IMR-90 (cell line): Measurements from ENCODE around the gene GSN. TPM values are rescaled to one million over a fixed set of nuclear protein-coding genes. Genes with fewer than 3 reads are reported as not detected.

Experiments
- ATAC-seq: fragments of 200-7000 bp; cut with Tn5 transposase; 2 replicates; pipeline ENCODE4 v1.9.1; 2020; ENCODE audit warnings: low read depth, mild to moderate bottlenecking, moderate library complexity
- BruUV-seq: library from RNA; stranded (reverse); fragments of 400-500 nt; replicated peaks from 2 replicates; lab custom pipeline; 2021; lab: Mats Ljungman, UMichigan
- CTCF ChIA-PET: fragments of 300-600 bp; formaldehyde crosslinking; extraction: SDS; loops from one replicate; lab custom pipeline; 2021; ENCODE audit warnings: antibody characterized with exemption; lab: Yijun Ruan, JAX
- POLR2A ChIA-PET: fragments of 300-600 bp; sonication (Branson Sonifier 250); formaldehyde crosslinking; loops from one replicate; lab custom pipeline; 2022; ENCODE audit warnings: antibody characterized with exemption; ENCODE audit not compliant: unreplicated experiment; lab: Charles Lee
- DNase-seq: peaks from one replicate; pipeline ENCODE4 v3.0.0; 2013
- H2AFZ ChIP-seq: replicated peaks from 2 replicates; pipeline ENCODE3; 2013; ENCODE audit warnings: low read length, mild to moderate bottlenecking; ENCODE audit not compliant: poor library complexity
- H2AK5ac ChIP-seq: 2 replicates; pipeline ENCODE4 v1.6.1; 2013; ENCODE audit warnings: low read depth, low read length, inconsistent platforms
- H2AK9ac ChIP-seq: replicated peaks from 2 replicates; pipeline ENCODE3; 2013; ENCODE audit warnings: mild to moderate bottlenecking, low read depth, low read length, moderate library complexity; ENCODE audit not compliant: poor library complexity
- H2BK120ac ChIP-seq: 2 replicates; pipeline ENCODE4 v1.6.1; 2013; ENCODE audit warnings: low read depth, low read length, inconsistent platforms
- H2BK15ac ChIP-seq: 3 replicates; pipeline ENCODE4 v1.6.1; 2013; ENCODE audit warnings: low read depth, low read length, inconsistent platforms
- H2BK20ac ChIP-seq: 2 replicates; pipeline ENCODE4 v1.6.1; 2013; ENCODE audit warnings: low read depth, mild to moderate bottlenecking, inconsistent platforms, low read length, moderate library complexity
- H2BK5ac ChIP-seq: 2 replicates; pipeline ENCODE4 v1.6.1; 2013; ENCODE audit warnings: mild to moderate bottlenecking, low read depth, low read length, inconsistent platforms; ENCODE audit not compliant: poor library complexity, severe bottlenecking
- H3K14ac ChIP-seq: replicated peaks from 2 replicates; pipeline ENCODE4 v1.6.1; 2013; ENCODE audit warnings: low read depth, low read length, inconsistent platforms
- H3K18ac ChIP-seq: 2 replicates; pipeline ENCODE4 v1.6.1; 2013; ENCODE audit warnings: low read depth, low read length, control low read depth
- H3K23ac ChIP-seq: 2 replicates; pipeline ENCODE4 v1.6.1; 2013; ENCODE audit warnings: low read depth, low read length, inconsistent platforms
- H3K27ac ChIP-seq: 2 replicates; pipeline ENCODE4 v1.5.1; 2013; ENCODE audit warnings: mild to moderate bottlenecking, control low read depth, low read length; ENCODE audit not compliant: insufficient read depth
- H3K27me3 ChIP-seq: 2 replicates; pipeline ENCODE4 v1.6.1; 2013; ENCODE audit warnings: low read length; ENCODE audit not compliant: control insufficient read depth, insufficient read depth
- H3K36me3 ChIP-seq: 2 replicates; pipeline ENCODE4 v1.6.1; 2013; ENCODE audit warnings: low read length, mixed read lengths; ENCODE audit not compliant: control insufficient read depth, insufficient read depth
- H3K4ac ChIP-seq: 2 replicates; pipeline ENCODE4 v1.6.1; 2013; ENCODE audit warnings: low read depth, low read length, inconsistent platforms
- H3K4me1 ChIP-seq: 2 replicates; pipeline ENCODE4 v1.6.1; 2013; ENCODE audit warnings: low read length, mixed read lengths; ENCODE audit not compliant: control insufficient read depth, insufficient read depth
- H3K4me2 ChIP-seq: 2 replicates; pipeline ENCODE4 v1.6.1; 2013; ENCODE audit warnings: low read depth, mild to moderate bottlenecking, control low read depth, low read length, moderate library complexity
- H3K4me3 ChIP-seq: 2 replicates; pipeline ENCODE4 v1.5.1; 2013; ENCODE audit warnings: low read depth, mild to moderate bottlenecking, control low read depth, low read length, moderate library complexity; ENCODE audit not compliant: insufficient read depth
- H3K56ac ChIP-seq: 2 replicates; pipeline ENCODE4 v1.6.1; 2013; ENCODE audit warnings: low read length, inconsistent platforms; ENCODE audit not compliant: insufficient read depth; ENCODE audit errors: extremely low read depth
- H3K79me1 ChIP-seq, 2 experiments: 2 replicates each; pipeline ENCODE4 v1.6.1; 2013; ENCODE audit warnings: low read length in 2 of 2, inconsistent platforms in 1 of 2, low read depth in 1 of 2
- H3K9ac ChIP-seq: 2 replicates; pipeline ENCODE4 v1.6.1; 2013; ENCODE audit warnings: low read depth, low read length, control low read depth
- H3K9me1 ChIP-seq: 2 replicates; pipeline ENCODE4 v1.6.1; 2013; ENCODE audit warnings: low read length, inconsistent platforms; ENCODE audit not compliant: insufficient read depth
- H3K9me3 ChIP-seq: 2 replicates; pipeline ENCODE4 v1.6.1; 2013; ENCODE audit warnings: low read length; ENCODE audit not compliant: control insufficient read depth, insufficient read depth
- H4K20me1 ChIP-seq: 2 replicates; pipeline ENCODE4 v1.6.1; 2013; ENCODE audit warnings: low read length, inconsistent platforms; ENCODE audit not compliant: insufficient read depth
- H4K5ac ChIP-seq: 2 replicates; pipeline ENCODE4 v1.6.1; 2013; ENCODE audit warnings: mild to moderate bottlenecking, low read depth, low read length, control low read depth
- H4K8ac ChIP-seq, 2 experiments: 2 replicates each; pipeline ENCODE4 v1.6.1; 2013; ENCODE audit warnings: low read depth in 2 of 2, low read length in 2 of 2, control low read depth in 1 of 2, inconsistent platforms in 1 of 2
- H4K91ac ChIP-seq: 2 replicates; pipeline ENCODE4 v1.6.1; 2013; ENCODE audit warnings: low read depth, low read length, inconsistent platforms; ENCODE audit not compliant: insufficient read depth
- CHD1 ChIP-seq: IDR thresholded peaks from 2 replicates; pipeline ENCODE4 v1.6.1; 2012; ENCODE audit warnings: low read depth, low read length, improper control_type of control experiment
- NFE2L2 ChIP-seq: fragments of 150-350 bp; IDR thresholded peaks from 2 replicates; pipeline ENCODE4 v1.6.1; 2016; ENCODE audit warnings: low read depth, mild to moderate bottlenecking, low read length
- RAD21 ChIP-seq: IDR thresholded peaks from 2 replicates; pipeline ENCODE4 v1.6.1; 2012; ENCODE audit warnings: low read length, improper control_type of control experiment
- RFX5 ChIP-seq: IDR thresholded peaks from 2 replicates; pipeline ENCODE4 v1.8.0; 2012; ENCODE audit warnings: low read depth, mild to moderate bottlenecking, low read length, moderate library complexity
- SMC3 ChIP-seq: fragments of 150-350 bp; IDR thresholded peaks from 2 replicates; pipeline ENCODE4 v1.6.1; 2016; ENCODE audit warnings: low read depth, mild to moderate bottlenecking, antibody characterized with exemption, low read length, moderate library complexity
- WGBS, 2 experiments: methylation state at CpG; one replicate each; pipeline versions ENCODE4 v1.1.5 to v1.1.7; 2013; ENCODE audit warnings: missing lambda C conversion rate in 2 of 2; ENCODE audit not compliant: insufficient read length in 1 of 2; ENCODE audit errors: extremely low coverage in 2 of 2; 5-methylcytosine and 5-hydroxymethylcytosine counted together
- dilution Hi-C: fragments of 300-500 bp; cut with HindIII; formaldehyde crosslinking; loops from one replicate; pipeline ENCODE4 v1.14.3; 2018; ENCODE audit warnings: low sequenced_read_pairs; ENCODE audit not compliant: unreplicated experiment
- in situ Hi-C: fragments of 300-500 bp; cut with MboI; formaldehyde crosslinking; loops from 3 replicates; pipeline ENCODE4 v1.14.3; 2019; ENCODE audit warnings: low sequenced_read_pairs, inconsistent platforms, mixed read lengths
- intact Hi-C: fragments of 100-400 bp; cut with micrococcal nuclease; formaldehyde crosslinking; loops from 2 replicates; pipeline ENCODE4 v1.10.0; 2022
- polyA plus RNA-seq, 3 experiments: library from polyadenylated mRNA; depleted of rRNA; stranded (reverse); fragments of >200 nt; gene quantifications; 2 replicates each; pipeline ENCODE4 v1.2.3, GENCODE V29; 2012; ENCODE audit warnings: low replicate concordance in 1 of 3
- total RNA-seq: library from RNA; depleted of rRNA; stranded (reverse); fragments of >200 nt; gene quantifications from 2 replicates; pipeline ENCODE4 v1.2.3, GENCODE V29; 2012
- TF ChIP-seq, protein P1 (sequence below): fragments of 150-350 bp; IDR thresholded peaks from 2 replicates; pipeline ENCODE4 v1.6.1; 2016; ENCODE audit warnings: low read depth, mild to moderate bottlenecking, low read length, moderate library complexity, borderline replicate concordance

GSN gene
- total and polyA plus RNA-seq, 2 of the 4 experiments (the other 2 are of a cell fraction): 495 to 547 TPM

DNA sequence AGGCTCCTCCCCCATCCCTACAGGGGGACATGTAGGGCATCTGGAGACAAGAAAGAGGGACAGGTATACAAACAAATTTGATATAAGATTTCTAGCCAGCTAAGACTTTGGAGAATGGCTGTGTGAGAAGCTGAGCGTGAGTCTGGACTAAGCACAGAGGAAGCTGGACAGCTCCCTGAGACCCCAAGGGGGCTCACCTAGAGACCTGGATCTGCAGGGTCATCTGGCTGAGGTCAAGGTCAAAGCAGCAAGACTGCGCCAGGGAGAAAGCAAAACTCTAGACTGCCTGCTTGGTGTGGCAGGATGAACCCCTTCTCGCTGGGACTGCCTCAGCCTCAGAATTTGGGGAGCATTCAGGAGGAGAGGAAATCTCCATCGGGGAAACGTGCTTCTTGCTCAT lies 8.0 kb upstream of the GSN start:
- no peak overlapping the region for H3K23ac ChIP-seq
- H3K4ac ChIP-seq: no peak overlapping the region
- H4K20me1 ChIP-seq: no peaks in the 10 kb centered on the region
- no peak overlapping the region for H3K27ac ChIP-seq
- no peak overlapping the region for H3K9ac ChIP-seq
- no TSS peak for BruUV-seq
- no peak for DNase-seq
- dilution Hi-C loops: no loop called here
- no peak overlapping the region for H2BK15ac ChIP-seq
- no peak overlapping the region for H3K14ac ChIP-seq
- H2BK20ac ChIP-seq: no peak overlapping the region
- H3K4me3 ChIP-seq: no peak overlapping the region
- H3K4me2 ChIP-seq: no peak overlapping the region
- H3K56ac ChIP-seq: no peak overlapping the region
- in situ Hi-C loops: no loop called here
- H2AK5ac ChIP-seq: no peak overlapping the region
- WGBS, 2 experiments: 100% methylated on average over 2 of the region's 5 CpGs; no CpG with 5 or more reads in 1 of the 2 experiments
- H2BK120ac ChIP-seq: no peak overlapping the region
- POLR2A ChIA-PET: no interaction called here
- H3K18ac ChIP-seq: no peak overlapping the region
- ATAC-seq: no peak
- no peak overlapping the region for H2AFZ ChIP-seq
- no peaks in the 10 kb centered on the region for H3K9me3 ChIP-seq
- no peak overlapping the region for H2BK5ac ChIP-seq
- H3K27me3 ChIP-seq: no peaks in the 10 kb centered on the region
- H4K8ac ChIP-seq: no peak overlapping the region
- H3K4me1 ChIP-seq: peaks cover 9% of the 10 kb centered on the region
- intact Hi-C loops: no loop called here
- H3K36me3 ChIP-seq: no peaks in the 10 kb centered on the region
- H2AK9ac ChIP-seq: no peak overlapping the region
- no peak overlapping the region for H4K91ac ChIP-seq
- no peak for TF ChIP-seq CHD1
- no peak for TF ChIP-seq NFE2L2
- TF ChIP-seq SMC3: no peak
- TF ChIP-seq RFX5: no peak
- TF ChIP-seq RAD21: no peak
- TF ChIP-seq, protein P1, sequence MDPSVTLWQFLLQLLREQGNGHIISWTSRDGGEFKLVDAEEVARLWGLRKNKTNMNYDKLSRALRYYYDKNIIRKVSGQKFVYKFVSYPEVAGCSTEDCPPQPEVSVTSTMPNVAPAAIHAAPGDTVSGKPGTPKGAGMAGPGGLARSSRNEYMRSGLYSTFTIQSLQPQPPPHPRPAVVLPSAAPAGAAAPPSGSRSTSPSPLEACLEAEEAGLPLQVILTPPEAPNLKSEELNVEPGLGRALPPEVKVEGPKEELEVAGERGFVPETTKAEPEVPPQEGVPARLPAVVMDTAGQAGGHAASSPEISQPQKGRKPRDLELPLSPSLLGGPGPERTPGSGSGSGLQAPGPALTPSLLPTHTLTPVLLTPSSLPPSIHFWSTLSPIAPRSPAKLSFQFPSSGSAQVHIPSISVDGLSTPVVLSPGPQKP: no peak
- CTCF ChIA-PET: no interaction called here
- H3K79me1 ChIP-seq: no peaks in the 10 kb centered on the region
- no peak overlapping the region for H4K5ac ChIP-seq
- H3K9me1 ChIP-seq: peaks cover 4% of the 10 kb centered on the region; the same call in 1 of the 2 replicates
